HG02610 (cell line): ENCODE measurements around the gene IP6K1.
"Not testable (repeated sequence)": the region's sequence is repeated elsewhere in the genome, so short reads cannot be mapped to it uniquely, and the experiment has no call there.

Experiments
- ATAC-seq: cut with Tn5 transposase; IDR thresholded peaks from one replicate; pipeline ENCODE4 v1.9.1; 2021; ENCODE audit warnings: mild to moderate bottlenecking, moderate library complexity; ENCODE audit not compliant: unreplicated experiment

The IP6K1 gene

GRCh38 chr3:49769286-49769915 is 16.9 kb downstream of the IP6K1 start:
- ATAC-seq = no peak

DNA sequence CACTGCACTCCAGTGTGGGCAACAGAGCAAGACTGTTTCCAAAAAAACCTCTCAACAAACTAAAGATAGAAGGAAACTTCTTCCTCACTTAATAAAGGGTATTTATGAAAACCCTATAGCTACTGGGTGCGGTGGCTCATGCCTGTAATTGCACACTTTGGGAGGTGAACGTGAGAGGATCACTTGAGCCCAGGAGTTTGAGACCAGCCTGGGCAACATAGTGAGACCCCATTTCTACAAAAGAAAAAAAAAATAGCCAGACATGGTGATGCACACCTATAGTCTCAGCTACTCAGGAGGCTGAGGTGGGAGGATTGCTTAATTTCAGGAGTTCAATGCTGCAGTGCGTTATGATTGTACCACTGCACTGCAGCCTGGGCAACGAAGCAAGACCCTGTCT is 22.4 kb downstream of the IP6K1 start:
- no peak for ATAC-seq

DNA sequence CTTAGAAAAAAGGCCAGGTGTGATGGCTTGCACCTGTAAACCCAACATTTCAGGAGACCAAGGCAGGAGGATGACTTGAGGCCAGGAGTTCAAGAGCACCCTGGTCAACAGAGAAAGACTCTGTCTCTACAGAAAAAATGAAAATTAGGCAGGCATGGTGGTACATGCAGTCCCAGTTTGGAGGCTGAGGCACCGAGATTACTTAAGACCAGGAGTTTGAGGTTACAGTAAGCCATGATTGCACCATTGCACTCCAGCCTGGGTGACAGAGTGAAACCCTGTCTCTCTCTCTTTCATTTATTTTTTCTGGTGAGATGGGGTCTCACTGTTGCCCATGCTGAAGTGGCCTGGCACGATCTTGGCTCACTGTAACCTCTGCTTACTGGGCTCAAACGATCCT is 24.7 kb downstream of the IP6K1 start:
- no peak for ATAC-seq

DNA sequence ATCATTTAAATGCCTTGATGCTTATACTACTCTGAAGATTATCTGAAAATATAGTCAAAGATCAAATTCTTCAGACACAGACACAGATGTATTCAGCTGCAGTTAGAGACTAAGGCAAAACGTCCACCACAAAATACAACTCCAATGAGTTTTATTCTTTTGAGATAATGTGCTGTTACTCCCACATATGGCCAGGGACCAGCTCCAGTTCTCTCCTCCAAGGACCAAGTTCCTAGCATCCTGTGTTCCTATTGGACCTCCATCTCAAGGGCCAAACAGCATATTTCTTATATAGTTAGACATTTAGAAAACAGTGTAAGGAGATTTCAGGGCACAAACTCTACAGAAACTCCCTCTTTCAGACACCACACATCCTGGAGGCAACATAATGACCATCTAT is 27.1 kb downstream of the IP6K1 start:
- no peak for ATAC-seq

DNA sequence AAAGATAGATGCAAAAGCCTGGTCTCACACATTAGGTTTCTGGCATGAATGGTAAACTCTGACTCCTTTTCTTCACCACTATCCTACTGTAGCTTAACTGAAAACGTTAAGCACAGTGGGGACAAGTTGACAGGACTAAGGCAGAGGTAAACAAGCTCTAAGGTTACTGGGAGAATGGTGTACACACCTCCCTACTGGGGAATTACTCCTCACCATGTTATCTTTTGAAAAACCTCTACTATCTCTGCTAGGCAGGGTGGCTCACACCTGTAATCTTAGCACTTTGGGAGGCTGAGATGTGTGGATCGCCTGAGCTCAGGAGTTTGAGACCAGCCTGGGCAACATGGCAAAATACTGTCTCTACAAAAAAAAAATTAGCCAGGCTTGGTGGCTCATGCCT is 29.1 kb downstream of the IP6K1 start:
- no peak for ATAC-seq

DNA sequence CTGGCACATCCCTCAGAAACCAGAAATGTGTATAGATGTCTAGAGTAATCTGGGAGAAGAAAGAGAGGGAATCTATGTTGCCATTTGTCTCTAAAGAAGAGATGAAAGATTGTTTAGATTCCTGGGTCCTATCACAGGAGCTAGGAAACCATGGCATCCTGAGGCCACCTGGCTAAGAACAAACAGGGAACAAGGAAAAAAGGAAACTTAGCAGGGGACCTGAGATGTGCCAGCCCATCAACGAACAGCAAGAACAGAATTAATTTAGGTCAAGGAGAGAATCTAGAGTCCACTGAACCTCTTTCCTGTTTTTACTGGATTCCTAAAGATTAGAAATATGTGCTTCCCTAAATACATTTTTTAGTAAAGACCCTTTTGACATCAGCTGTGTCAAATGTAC is 30.3 kb downstream of the IP6K1 start:
- ATAC-seq = no peak

GRCh38 chr3:49754536-49754935 is 31.8 kb downstream of the IP6K1 start:
- no peak for ATAC-seq

- no peak for ATAC-seq
These were observed 34.8 kb downstream of the IP6K1 start for GRCh38 chr3:49751501-49751900.

- no peak for ATAC-seq
These were observed 36.3 kb downstream of the IP6K1 start for GRCh38 chr3:49750056-49750455.

DNA sequence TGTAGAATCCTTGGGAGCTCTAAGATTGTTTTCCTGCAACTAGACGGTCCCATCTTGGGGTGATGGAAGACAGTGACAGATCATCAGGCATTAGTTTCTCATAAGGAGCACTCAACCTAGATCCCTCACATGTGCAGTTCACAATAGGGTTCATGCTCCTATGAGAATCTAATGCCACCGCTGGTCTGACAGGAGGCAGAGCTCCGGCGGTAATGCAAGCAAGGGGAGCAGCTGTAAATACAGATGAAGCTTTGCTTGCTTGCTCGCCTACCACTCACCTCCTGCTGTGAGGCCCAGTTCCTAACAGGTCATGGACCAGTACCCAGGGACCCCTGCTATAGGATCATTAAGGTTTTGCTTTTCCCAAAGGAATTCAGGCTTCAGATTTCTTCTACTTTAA is 37.5 kb downstream of the IP6K1 start:
- not testable (repeated sequence) for ATAC-seq

- no peak for ATAC-seq
These were observed 38.4 kb downstream of the IP6K1 start for GRCh38 chr3:49747792-49748480.

GRCh38 chr3:49745986-49746385 is 40.4 kb downstream of the IP6K1 start:
- ATAC-seq = no peak

GRCh38 chr3:49740427-49740826 is 45.9 kb downstream of the IP6K1 start:
- ATAC-seq = no peak

GRCh38 chr3:49738067-49738713 is 48.2 kb downstream of the IP6K1 start:
- ATAC-seq = no peak

DNA sequence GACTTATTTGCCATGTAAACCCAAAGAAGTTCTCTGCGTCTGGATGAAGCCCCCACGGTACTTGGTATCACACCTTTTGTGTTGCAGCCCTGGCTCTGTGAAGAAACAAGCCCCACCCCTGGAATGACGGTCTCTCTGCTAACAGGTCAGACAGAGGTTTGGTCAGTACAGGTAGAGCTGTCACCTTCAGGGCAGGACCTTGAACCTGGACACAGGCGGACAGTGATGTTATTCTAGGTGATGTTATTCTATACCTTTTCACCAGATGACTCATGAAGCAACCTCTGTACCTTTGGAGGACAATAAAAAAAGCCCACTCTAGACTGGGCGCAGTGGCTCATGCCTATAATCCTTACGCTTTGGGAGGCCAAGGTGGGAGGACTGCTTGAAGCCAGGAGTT is 51.6 kb downstream of the IP6K1 start:
- no peak for ATAC-seq

DNA sequence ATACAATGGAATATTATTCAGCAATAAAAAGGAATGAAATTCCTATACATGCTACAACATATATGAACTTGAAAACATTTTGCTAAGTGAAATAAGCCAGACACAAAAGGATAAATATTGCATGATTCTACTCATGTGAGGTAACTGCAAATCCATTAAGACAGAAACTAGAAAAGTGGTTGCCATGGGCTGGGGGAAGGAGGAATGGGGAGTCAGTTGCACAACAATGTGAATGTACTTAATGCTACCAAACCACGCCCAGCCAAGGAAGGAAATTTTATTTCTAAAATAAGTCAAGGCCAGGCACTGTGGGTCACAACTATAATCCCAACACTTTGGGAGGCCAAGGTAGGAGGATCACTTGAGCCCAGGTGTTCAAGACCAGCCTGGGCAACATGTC is 52.8 kb downstream of the IP6K1 start:
- no peak for ATAC-seq

DNA sequence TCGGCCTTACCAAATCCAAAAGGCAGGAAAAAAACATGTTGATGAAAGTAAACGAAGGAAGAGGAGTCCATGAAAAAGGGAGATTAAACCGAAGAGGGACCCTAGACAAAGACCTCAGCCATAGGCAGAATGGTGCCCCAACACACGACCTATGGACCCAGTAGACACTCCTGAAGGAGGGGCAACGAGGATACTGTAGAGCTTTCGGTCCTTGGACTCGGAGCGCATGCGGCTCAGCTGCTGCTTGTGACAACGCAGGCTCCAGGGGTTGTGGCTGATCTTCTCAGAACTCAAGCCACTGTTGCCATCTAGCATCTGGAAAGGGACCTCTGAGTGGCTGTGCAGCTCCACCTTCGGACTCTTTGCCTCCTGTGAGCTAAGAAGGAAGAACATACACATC is 53.7 kb downstream of the IP6K1 start:
- no peak for ATAC-seq

- ATAC-seq = no peak
These were observed 56.3 kb downstream of the IP6K1 start for GRCh38 chr3:49729966-49730609.

- no peak for ATAC-seq
These were observed 58.4 kb downstream of the IP6K1 start for GRCh38 chr3:49727924-49728361.

GRCh38 chr3:49727154-49727923 is 59.0 kb downstream of the IP6K1 start:
- no peak for ATAC-seq
